ENCODE data around the gene HELZ.

DNA sequence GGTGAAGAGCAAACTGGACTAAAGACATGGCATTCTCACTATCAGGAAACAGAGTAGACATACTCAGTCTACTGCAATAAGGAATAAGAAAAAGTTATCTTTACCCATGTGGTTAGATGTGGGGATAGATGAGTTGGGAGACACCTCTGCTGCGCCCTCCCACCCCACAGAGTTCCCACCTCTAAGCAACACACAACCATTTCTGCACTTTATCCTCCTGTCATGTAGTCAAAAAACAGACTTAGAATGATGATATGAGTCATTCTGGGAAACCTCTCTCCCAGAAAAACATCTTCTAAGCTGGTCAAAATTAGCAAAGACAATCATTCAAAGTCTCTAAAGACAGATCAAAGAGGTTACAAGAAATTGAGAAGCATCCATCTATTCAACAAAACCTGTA, 105.7 kb downstream of the HELZ start:
- TF ChIP-seq, protein P1, sequence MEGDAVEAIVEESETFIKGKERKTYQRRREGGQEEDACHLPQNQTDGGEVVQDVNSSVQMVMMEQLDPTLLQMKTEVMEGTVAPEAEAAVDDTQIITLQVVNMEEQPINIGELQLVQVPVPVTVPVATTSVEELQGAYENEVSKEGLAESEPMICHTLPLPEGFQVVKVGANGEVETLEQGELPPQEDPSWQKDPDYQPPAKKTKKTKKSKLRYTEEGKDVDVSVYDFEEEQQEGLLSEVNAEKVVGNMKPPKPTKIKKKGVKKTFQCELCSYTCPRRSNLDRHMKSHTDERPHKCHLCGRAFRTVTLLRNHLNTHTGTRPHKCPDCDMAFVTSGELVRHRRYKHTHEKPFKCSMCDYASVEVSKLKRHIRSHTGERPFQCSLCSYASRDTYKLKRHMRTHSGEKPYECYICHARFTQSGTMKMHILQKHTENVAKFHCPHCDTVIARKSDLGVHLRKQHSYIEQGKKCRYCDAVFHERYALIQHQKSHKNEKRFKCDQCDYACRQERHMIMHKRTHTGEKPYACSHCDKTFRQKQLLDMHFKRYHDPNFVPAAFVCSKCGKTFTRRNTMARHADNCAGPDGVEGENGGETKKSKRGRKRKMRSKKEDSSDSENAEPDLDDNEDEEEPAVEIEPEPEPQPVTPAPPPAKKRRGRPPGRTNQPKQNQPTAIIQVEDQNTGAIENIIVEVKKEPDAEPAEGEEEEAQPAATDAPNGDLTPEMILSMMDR (IDR thresholded peaks at IDR 0.05 in 2 of 3, conservative IDR thresholded peaks at IDR 0.05 in 1 of 3; ENCODE audit: borderline replicate concordance in 1 of 3, insufficient read depth in 1 of 3, low read depth in 2 of 3, low read length in 2 of 3): no peak
- TF ChIP-seq POLR2A (IDR thresholded peaks at IDR 0.05; ENCODE audit: borderline replicate concordance, extremely low read depth, insufficient read depth, insufficient read length): no peak
- TF ChIP-seq, protein P2, sequence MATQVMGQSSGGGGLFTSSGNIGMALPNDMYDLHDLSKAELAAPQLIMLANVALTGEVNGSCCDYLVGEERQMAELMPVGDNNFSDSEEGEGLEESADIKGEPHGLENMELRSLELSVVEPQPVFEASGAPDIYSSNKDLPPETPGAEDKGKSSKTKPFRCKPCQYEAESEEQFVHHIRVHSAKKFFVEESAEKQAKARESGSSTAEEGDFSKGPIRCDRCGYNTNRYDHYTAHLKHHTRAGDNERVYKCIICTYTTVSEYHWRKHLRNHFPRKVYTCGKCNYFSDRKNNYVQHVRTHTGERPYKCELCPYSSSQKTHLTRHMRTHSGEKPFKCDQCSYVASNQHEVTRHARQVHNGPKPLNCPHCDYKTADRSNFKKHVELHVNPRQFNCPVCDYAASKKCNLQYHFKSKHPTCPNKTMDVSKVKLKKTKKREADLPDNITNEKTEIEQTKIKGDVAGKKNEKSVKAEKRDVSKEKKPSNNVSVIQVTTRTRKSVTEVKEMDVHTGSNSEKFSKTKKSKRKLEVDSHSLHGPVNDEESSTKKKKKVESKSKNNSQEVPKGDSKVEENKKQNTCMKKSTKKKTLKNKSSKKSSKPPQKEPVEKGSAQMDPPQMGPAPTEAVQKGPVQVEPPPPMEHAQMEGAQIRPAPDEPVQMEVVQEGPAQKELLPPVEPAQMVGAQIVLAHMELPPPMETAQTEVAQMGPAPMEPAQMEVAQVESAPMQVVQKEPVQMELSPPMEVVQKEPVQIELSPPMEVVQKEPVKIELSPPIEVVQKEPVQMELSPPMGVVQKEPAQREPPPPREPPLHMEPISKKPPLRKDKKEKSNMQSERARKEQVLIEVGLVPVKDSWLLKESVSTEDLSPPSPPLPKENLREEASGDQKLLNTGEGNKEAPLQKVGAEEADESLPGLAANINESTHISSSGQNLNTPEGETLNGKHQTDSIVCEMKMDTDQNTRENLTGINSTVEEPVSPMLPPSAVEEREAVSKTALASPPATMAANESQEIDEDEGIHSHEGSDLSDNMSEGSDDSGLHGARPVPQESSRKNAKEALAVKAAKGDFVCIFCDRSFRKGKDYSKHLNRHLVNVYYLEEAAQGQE (IDR thresholded peaks at IDR 0.05; ENCODE audit: low read depth): no peak
- TF ChIP-seq POLR2AphosphoS5 (IDR thresholded peaks at IDR 0.05; ENCODE audit: low read depth, low read length): no peak
- TF ChIP-seq YY1 (IDR thresholded peaks at IDR 0.05; ENCODE audit: extremely low read depth, insufficient replicate concordance, low read depth, low read length): no peak
- TF ChIP-seq SIN3A (IDR thresholded peaks at IDR 0.05; ENCODE audit: low read depth): no peak
- no peak for TF ChIP-seq ZNF274 (IDR thresholded peaks at IDR 0.05; ENCODE audit: low read depth, low read length)
- TF ChIP-seq RAD21 (IDR thresholded peaks at IDR 0.05; ENCODE audit: low read depth): no peak
